ENCODE measurements around the gene SAMHD1.

DNA sequence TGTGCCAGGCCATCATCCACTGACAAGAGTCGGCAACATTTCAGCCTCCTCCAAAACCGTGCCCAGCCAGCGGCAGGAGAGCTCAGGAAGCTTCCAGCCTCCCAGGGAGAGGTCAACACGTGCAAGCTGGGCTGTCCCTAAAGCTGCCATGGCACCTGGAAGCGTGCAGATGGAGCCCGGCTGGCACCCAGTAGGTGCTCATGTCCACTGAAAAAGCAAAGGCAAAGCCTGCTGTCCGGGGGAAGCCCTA, 90.0 kb downstream of the SAMHD1 start:
- TF ChIP-seq, protein P1, sequence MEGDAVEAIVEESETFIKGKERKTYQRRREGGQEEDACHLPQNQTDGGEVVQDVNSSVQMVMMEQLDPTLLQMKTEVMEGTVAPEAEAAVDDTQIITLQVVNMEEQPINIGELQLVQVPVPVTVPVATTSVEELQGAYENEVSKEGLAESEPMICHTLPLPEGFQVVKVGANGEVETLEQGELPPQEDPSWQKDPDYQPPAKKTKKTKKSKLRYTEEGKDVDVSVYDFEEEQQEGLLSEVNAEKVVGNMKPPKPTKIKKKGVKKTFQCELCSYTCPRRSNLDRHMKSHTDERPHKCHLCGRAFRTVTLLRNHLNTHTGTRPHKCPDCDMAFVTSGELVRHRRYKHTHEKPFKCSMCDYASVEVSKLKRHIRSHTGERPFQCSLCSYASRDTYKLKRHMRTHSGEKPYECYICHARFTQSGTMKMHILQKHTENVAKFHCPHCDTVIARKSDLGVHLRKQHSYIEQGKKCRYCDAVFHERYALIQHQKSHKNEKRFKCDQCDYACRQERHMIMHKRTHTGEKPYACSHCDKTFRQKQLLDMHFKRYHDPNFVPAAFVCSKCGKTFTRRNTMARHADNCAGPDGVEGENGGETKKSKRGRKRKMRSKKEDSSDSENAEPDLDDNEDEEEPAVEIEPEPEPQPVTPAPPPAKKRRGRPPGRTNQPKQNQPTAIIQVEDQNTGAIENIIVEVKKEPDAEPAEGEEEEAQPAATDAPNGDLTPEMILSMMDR (IDR thresholded peaks at IDR 0.05) = no peak
- TF ChIP-seq EP300 (IDR thresholded peaks at IDR 0.05) = no peak
- no peak for TF ChIP-seq POLR2A (IDR thresholded peaks at IDR 0.05)
